Measurements from ENCODE around the gene BLTP2. TPM values are rescaled to one million over a fixed set of nuclear protein-coding genes. Genes with fewer than 3 reads are reported as not detected.
A peak's percentile ranks its signal among the peaks of the same experiment; 100 is the strongest.

BLTP2 gene
- total RNA-seq, 2 donors from 2014 or later = 129 to 135 TPM

DNA sequence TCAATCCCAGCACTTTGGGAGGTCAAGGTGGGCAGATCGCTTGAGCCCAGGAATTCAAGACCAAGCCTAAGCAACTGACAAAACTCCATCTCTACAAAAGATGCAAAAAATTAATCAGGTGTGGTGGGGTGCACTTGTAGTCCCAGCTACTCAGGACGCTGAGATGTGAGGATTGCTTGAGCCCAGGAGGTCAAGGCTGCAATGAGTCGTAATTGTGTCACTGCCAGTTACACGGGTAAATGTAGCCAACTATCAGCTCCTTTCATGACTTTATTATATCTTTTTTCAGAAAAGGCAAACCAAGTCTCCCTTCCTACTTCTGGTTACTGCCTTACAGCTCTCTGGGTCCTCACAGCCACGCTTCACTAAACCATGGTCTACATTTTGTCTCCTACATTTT lies 12.8 kb upstream of the BLTP2 start:
- intact Hi-C loops (cut with DNase I, micrococcal nuclease) = no loop called here
- ATAC-seq = no peak
- no peak for DNase-seq

GRCh38 chr17:28655160-28655559 lies 10.2 kb upstream of the BLTP2 start:
- intact Hi-C loops (cut with DNase I, micrococcal nuclease) = no loop called here
- ATAC-seq (no peak), DNase-seq (no peak)

- DNase-seq = no peak
- ATAC-seq = no peak
- intact Hi-C loops (cut with DNase I, micrococcal nuclease) = no loop called here
Observed at GRCh38 chr17:28648698-28649097, 3.7 kb upstream of the BLTP2 start.

GRCh38 chr17:28646039-28646754 lies 1.2 kb upstream of the BLTP2 start:
- DNase-seq (peak in 1 of 2 donors; percentile 30), ATAC-seq (peak; percentile 60)
- intact Hi-C loops (cut with DNase I, micrococcal nuclease) = no loop called here

DNA sequence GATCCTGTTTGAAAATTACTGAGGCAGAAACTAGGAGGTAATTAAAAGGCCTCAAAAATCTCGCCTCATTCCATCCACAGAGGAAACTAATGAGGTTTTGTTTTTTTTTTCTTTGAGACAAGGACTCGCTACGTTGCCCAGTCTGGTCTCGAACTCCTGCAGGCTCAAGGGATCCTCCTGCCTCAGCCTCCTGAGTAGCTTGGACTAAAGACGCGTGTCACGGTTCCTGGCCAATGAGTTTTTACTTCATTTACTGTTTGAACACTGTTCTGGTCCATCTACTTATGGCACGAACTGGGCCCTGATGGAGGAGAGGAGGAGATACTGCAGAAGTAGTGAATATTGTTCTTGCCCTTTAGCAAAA lies 600 bp upstream of the BLTP2 start:
- ATAC-seq (peak; percentile 1), DNase-seq (peak in 1 of 2 donors; percentile 29)
- intact Hi-C loops (cut with DNase I, micrococcal nuclease) = no loop called here

- ATAC-seq (no peak), DNase-seq (peak; percentile 53 to 56)
- intact Hi-C loops (cut with DNase I, micrococcal nuclease) = no loop called here
Observed at GRCh38 chr17:28643983-28644786, 773 bp downstream of the BLTP2 start.

GRCh38 chr17:28641579-28641978 lies 3.4 kb downstream of the BLTP2 start:
- ATAC-seq (no peak), DNase-seq (no peak)
- intact Hi-C loops (cut with DNase I, micrococcal nuclease) = no loop called here

DNA sequence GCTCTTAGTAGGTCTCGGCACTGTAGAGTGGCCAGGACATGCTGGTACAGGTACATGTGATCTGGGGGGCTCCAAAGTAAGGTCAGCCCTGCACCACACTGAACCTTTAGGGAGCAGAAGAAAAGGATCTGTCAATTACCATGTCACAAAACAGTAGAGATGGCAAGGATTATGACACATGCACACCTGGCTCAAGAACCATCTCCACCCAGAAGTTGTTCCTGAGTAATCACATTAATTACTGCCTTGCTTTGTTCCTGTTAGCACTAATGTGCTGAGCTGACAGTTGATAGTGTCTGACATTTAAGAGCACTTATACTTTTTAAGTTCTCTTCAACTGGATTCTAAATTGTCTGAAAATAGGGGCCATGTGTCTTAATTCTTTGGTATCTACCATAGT lies 9.5 kb downstream of the BLTP2 start:
- intact Hi-C loops (cut with DNase I, micrococcal nuclease) = no loop called here
- peak; percentile 61 for ATAC-seq
- no peak for DNase-seq

- intact Hi-C loops (cut with DNase I, micrococcal nuclease) = no loop called here
- ATAC-seq (no peak), DNase-seq (no peak)
Observed at GRCh38 chr17:28634206-28634865, 10.6 kb downstream of the BLTP2 start.

GRCh38 chr17:28626818-28627217 lies 18.1 kb downstream of the BLTP2 start:
- ATAC-seq (no peak), DNase-seq (no peak)
- intact Hi-C loops (cut with DNase I, micrococcal nuclease) = no loop called here

- intact Hi-C loops (cut with DNase I, micrococcal nuclease) = no loop called here
- ATAC-seq (no peak), DNase-seq (no peak)
Observed at GRCh38 chr17:28624148-28624547, 20.8 kb downstream of the BLTP2 start.

GRCh38 chr17:28623696-28624095 lies 21.3 kb downstream of the BLTP2 start:
- no peak for ATAC-seq
- intact Hi-C loops (cut with DNase I, micrococcal nuclease) = no loop called here
- no peak for DNase-seq

GRCh38 chr17:28622186-28622585 lies 22.8 kb downstream of the BLTP2 start:
- intact Hi-C loops (cut with DNase I, micrococcal nuclease) = no loop called here
- no peak for DNase-seq
- ATAC-seq = no peak

- DNase-seq (no peak), ATAC-seq (no peak)
- intact Hi-C loops (cut with DNase I, micrococcal nuclease) = no loop called here
Observed at GRCh38 chr17:28620010-28620409, 24.9 kb downstream of the BLTP2 start.

DNA sequence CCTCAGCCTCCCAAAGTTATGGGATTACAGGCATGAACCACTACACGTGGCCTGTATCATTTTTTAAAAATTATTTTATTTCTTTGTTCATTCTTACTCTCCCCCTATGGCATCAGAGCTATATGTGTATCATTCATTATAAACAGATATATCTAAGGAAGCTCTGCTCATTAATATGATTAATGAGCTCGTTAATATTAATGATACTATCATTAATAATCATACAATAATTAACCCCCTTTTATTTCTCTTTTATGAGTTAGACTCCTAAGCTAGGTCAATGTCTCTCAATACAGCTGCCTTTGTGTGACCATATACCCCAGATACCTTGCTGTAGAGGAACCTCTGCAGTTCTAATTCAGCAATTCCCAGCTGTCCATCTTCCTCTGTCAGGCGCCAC lies 26.5 kb downstream of the BLTP2 start:
- intact Hi-C loops (cut with DNase I, micrococcal nuclease) = no loop called here
- DNase-seq (no peak), ATAC-seq (no peak)

DNA sequence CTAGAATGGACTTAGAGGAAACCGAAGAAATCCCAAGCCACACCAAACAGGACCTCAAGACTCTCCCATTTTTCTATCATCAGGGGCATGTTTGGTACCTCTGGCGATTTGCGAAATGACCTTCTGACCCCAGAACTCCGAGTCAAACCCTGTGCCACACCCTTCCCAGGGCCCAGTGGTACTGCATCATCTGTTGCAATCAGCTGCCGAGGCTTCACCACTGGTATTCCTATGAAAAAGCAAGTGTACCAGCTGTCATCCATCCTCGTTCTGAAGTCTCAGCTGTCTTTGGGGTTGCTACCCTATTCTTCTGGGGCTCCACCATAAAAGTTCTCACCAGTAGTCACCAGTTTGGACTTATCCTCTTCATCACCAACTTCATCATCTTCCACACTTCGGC lies 28.7 kb downstream of the BLTP2 start:
- intact Hi-C loops (cut with DNase I, micrococcal nuclease) = no loop called here
- DNase-seq (no peak), ATAC-seq (no peak)

DNA sequence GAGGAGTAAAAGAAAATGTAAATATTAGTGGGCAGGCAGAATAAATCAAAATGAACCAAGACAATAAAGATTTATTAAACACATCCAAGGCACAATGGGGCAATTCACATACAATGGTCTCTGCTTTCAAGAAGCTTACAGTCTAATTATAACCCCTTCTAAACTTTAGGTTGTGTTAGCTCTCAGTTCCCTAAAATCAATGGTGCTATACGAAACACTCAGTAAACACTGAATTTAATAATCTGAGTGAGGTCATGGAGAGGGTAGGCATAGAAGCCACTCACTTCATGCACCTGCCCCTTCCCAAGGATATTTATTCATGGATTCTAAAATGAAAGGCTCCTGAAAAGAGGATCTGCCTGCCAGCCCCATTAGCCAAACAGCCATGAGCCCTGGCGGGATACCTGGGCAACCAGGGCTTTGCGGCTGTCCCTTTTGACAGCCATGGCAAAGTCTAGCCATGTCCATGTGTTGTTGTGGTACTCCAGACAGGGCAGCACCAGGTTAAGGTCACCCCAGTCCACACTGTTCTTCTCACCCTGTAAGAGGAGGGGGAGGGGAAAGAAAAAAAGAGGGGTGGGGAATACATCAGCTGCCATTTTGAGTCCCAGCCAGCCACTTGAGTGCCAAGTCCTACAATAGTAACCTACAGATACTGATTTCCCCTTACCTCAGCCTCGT lies 29.6 kb downstream of the BLTP2 start:
- DNase-seq (no peak), ATAC-seq (no peak)
- intact Hi-C loops (cut with DNase I, micrococcal nuclease) = no loop called here

GRCh38 chr17:28613931-28614381 lies 31.0 kb downstream of the BLTP2 start, which contains the start of gene RSKR:
TSS of gene RSKR (minus strand) at chr17:28614185. CDS start at chr17:28614161, 24 bp downstream.
- intact Hi-C loops (cut with DNase I, micrococcal nuclease) = loop anchor here (5.0 kb wide), 2 partner anchors 117 to 122 kb away; no protein-coding TSS in a partner anchor
- DNase-seq (no peak), ATAC-seq (no peak)

Data from left colon (tissue), 2 donors.